WTC11 (cell line): ENCODE measurements around the gene SPDEF. TPM values are rescaled to one million over a fixed set of nuclear protein-coding genes. Genes with fewer than 3 reads are reported as not detected.

ENCODE experiments used
- ATAC-seq: fragments of 200-7000 bp; cut with Tn5 transposase; 2 replicates; pipeline ENCODE4 v1.10.0; 2021; ENCODE audit warnings: mild to moderate bottlenecking, moderate library complexity
- CTCF ChIA-PET: fragments of 300-600 bp; sonication (Branson Sonifier 250); formaldehyde crosslinking; loops from one replicate; lab custom pipeline; 2021; ENCODE audit warnings: antibody characterized with exemption; lab: Charles Lee
- POLR2A ChIA-PET: fragments of 350-600 bp; sonication (Branson Sonifier 250); formaldehyde crosslinking; loops from one replicate; lab custom pipeline; 2021; ENCODE audit warnings: antibody characterized with exemption; lab: Charles Lee
- DNase-seq: peaks from one replicate; pipeline ENCODE4 v3.0.0; 2021; ENCODE audit warnings: low spot score
- H3K27ac Mint-ChIP-seq: 2 replicates; pipeline ENCODE4 v1.8.0; 2021; ENCODE audit warnings: mixed read lengths
- H3K27me3 Mint-ChIP-seq: 2 replicates; pipeline ENCODE4 v1.8.0; 2021; ENCODE audit warnings: low read depth, mild to moderate bottlenecking, moderate library complexity, mixed read lengths
- H3K36me3 Mint-ChIP-seq: 2 replicates; pipeline ENCODE4 v1.8.0; 2021; ENCODE audit warnings: mixed read lengths
- H3K4me1 Mint-ChIP-seq: 2 replicates; pipeline ENCODE4 v1.8.0; 2022; ENCODE audit warnings: mixed read lengths
- H3K4me3 Mint-ChIP-seq: 2 replicates; pipeline ENCODE4 v1.8.0; 2021; ENCODE audit warnings: mild to moderate bottlenecking, moderate library complexity, mixed read lengths
- H3K9me3 Mint-ChIP-seq: 2 replicates; pipeline ENCODE4 v1.8.0; 2021; ENCODE audit warnings: mixed read lengths
- ATF2 ChIP-seq: sonication (generic); formaldehyde crosslinking; IDR thresholded peaks from 2 replicates; pipeline ENCODE4 v1.8.1; 2022; ENCODE audit warnings: low read depth, missing genetic modification reagents, borderline replicate concordance
- E2F1 ChIP-seq: sonication (generic); formaldehyde crosslinking; IDR thresholded peaks from 2 replicates; pipeline ENCODE4 v1.8.0; 2022; ENCODE audit warnings: mild to moderate bottlenecking, missing genetic modification reagents
- GABPB1 ChIP-seq: sonication (generic); formaldehyde crosslinking; IDR thresholded peaks from 2 replicates; pipeline ENCODE4 v1.8.1; 2023; ENCODE audit warnings: mild to moderate bottlenecking, missing genetic modification reagents
- GRHL2 ChIP-seq: fragments of 250-450 bp; sonication (Bioruptor Pico); IDR thresholded peaks from 2 replicates; pipeline ENCODE4 v1.8.0; 2022; ENCODE audit warnings: mild to moderate bottlenecking, moderate library complexity; ENCODE audit not compliant: insufficient replicate concordance, severe bottlenecking
- HMGA2 ChIP-seq: fragments of 250-450 bp; sonication (Bioruptor Pico); IDR thresholded peaks from 2 replicates; pipeline ENCODE4 v1.4.0; 2021; ENCODE audit warnings: mild to moderate bottlenecking, moderate library complexity
- JAZF1 ChIP-seq: fragments of 250-450 bp; sonication (Bioruptor Pico); IDR thresholded peaks from 2 replicates; pipeline ENCODE4 v1.9.0; 2021; ENCODE audit warnings: moderate library complexity, mild to moderate bottlenecking, inconsistent platforms
- JUN ChIP-seq: sonication (generic); formaldehyde crosslinking; IDR thresholded peaks from 2 replicates; pipeline ENCODE4 v1.8.0; 2023; ENCODE audit warnings: mild to moderate bottlenecking, missing genetic modification reagents
- MAX ChIP-seq: sonication (generic); formaldehyde crosslinking; IDR thresholded peaks from 2 replicates; pipeline ENCODE4 v1.8.0; 2022; ENCODE audit warnings: mild to moderate bottlenecking, missing genetic modification reagents
- MXD4 ChIP-seq: fragments of 250-450 bp; sonication (Bioruptor Pico); IDR thresholded peaks from 2 replicates; pipeline ENCODE4 v1.8.0; 2021; ENCODE audit warnings: mild to moderate bottlenecking, moderate library complexity, borderline replicate concordance
- NR1H2 ChIP-seq: sonication (generic); formaldehyde crosslinking; IDR thresholded peaks from 2 replicates; pipeline ENCODE4 v1.9.0; 2021; ENCODE audit warnings: mild to moderate bottlenecking, moderate library complexity, missing genetic modification reagents
- STAT6 ChIP-seq: sonication (generic); formaldehyde crosslinking; conservative IDR thresholded peaks from 2 replicates; pipeline ENCODE4 v1.8.1; 2023; ENCODE audit warnings: mild to moderate bottlenecking, low read depth, missing genetic modification reagents, moderate library complexity
- TP53 ChIP-seq: sonication (generic); formaldehyde crosslinking; IDR thresholded peaks from 2 replicates; pipeline ENCODE4 v1.8.1; 2023; ENCODE audit warnings: mild to moderate bottlenecking, missing genetic modification reagents
- USF2 ChIP-seq: sonication (generic); formaldehyde crosslinking; IDR thresholded peaks from 2 replicates; pipeline ENCODE4 v1.8.1; 2023; ENCODE audit warnings: mild to moderate bottlenecking, missing genetic modification reagents, moderate library complexity
- ZBTB43 ChIP-seq: sonication (generic); formaldehyde crosslinking; IDR thresholded peaks from 2 replicates; pipeline ENCODE4 v1.8.1; 2023; ENCODE audit warnings: mild to moderate bottlenecking, missing genetic modification reagents
- ZNF121 ChIP-seq: sonication (generic); formaldehyde crosslinking; IDR thresholded peaks from 2 replicates; pipeline ENCODE4 v1.8.0; 2023; ENCODE audit warnings: missing genetic modification reagents
- total RNA-seq: library from RNA; stranded (reverse); gene quantifications from 3 replicates; pipeline ENCODE4 v1.2.3, GENCODE V29; 2021

The SPDEF gene
- total RNA-seq, 1 experiment from 2014 or later: 0.72 TPM

- ChIA-PET POLR2A (interaction anchor here (0.6 kb wide), 1 partner anchor 21 kb away, joined by 3 read pairs; no protein-coding TSS in a partner anchor), CTCF (interaction anchor here (0.6 to 1.4 kb wide), 3 partner anchors 28 to 121 kb away, joined by 4 to 5 read pairs (median 5); no protein-coding TSS in a partner anchor)
- H3K27ac Mint-ChIP-seq: peak overlapping the region; percentile 8; the same call in 1 of the 2 replicates
- ATAC-seq (peak; percentile 19; the same call in 1 of the 2 replicates), DNase-seq (no peak)
- no peak overlapping the region for H3K4me3 Mint-ChIP-seq
- TF ChIP-seq NR1H2 (CRISPR knock-in tag): no peak
- no peak for TF ChIP-seq GABPB1 (CRISPR knock-in tag)
- TF ChIP-seq ZBTB43 (CRISPR knock-in tag): no peak
- TF ChIP-seq E2F1 (CRISPR knock-in tag): no peak
- TF ChIP-seq HMGA2 (CRISPR knock-in tag): no peak
- no peak for TF ChIP-seq USF2
- peaks cover 21% of the 10 kb centered on the region for H3K4me1 Mint-ChIP-seq
- no peaks in the 10 kb centered on the region for H3K36me3 Mint-ChIP-seq
- no peaks in the 10 kb centered on the region for H3K9me3 Mint-ChIP-seq
- no peaks in the 10 kb centered on the region for H3K27me3 Mint-ChIP-seq
Observed at GRCh38 chr6:34580707-34581560, 24.8 kb upstream of the SPDEF start.

- POLR2A ChIA-PET: no interaction called here
- no peak for DNase-seq
- H3K36me3 Mint-ChIP-seq: no peaks in the 10 kb centered on the region
- H3K4me3 Mint-ChIP-seq: no peak overlapping the region
- no peak for TF ChIP-seq MXD4 (CRISPR knock-in tag)
- TF ChIP-seq ZNF121 (CRISPR knock-in tag): 0 out of 2 replicates have a peak, but pooled peaks have one; percentile 24
- TF ChIP-seq, all 79 proteins: peak for 1
- ATAC-seq: no peak
- CTCF ChIA-PET: interaction anchor here (0.7 kb wide), 1 partner anchor 273 kb away, joined by 3 read pairs; no protein-coding TSS in a partner anchor
- H3K27me3 Mint-ChIP-seq: no peaks in the 10 kb centered on the region
- peaks cover 25% of the 10 kb centered on the region for H3K4me1 Mint-ChIP-seq
- H3K9me3 Mint-ChIP-seq: no peaks in the 10 kb centered on the region
- H3K27ac Mint-ChIP-seq: peak overlapping the region; percentile 57; the same call in 1 of the 2 replicates
Observed at GRCh38 chr6:34578445-34579262, 22.5 kb upstream of the SPDEF start.

GRCh38 chr6:34576286-34576955, 20.3 kb upstream of the SPDEF start:
- ATAC-seq (no peak), DNase-seq (no peak)
- Mint-ChIP-seq H3K4me1 (peaks cover 24% of the 10 kb centered on the region), H3K4me3 (no peak overlapping the region), H3K36me3 (no peaks in the 10 kb centered on the region), H3K9me3 (no peaks in the 10 kb centered on the region), H3K27ac (peak overlapping the region; percentile 50), H3K27me3 (no peaks in the 10 kb centered on the region; the same call in 1 of the 2 replicates)
- POLR2A ChIA-PET: no interaction called here
- CTCF ChIA-PET: interaction anchor here (1.6 to 2.3 kb wide), 2 partner anchors 10 to 116 kb away, joined by 4 to 15 read pairs; no protein-coding TSS in a partner anchor
- no peak for TF ChIP-seq ATF2 (CRISPR knock-in tag)
- no peak for TF ChIP-seq JAZF1 (CRISPR knock-in tag)
- no peak for TF ChIP-seq STAT6 (CRISPR knock-in tag)
- no peak for TF ChIP-seq JUN (CRISPR knock-in tag)
- TF ChIP-seq MAX (CRISPR knock-in tag): no peak
- no peak for TF ChIP-seq GRHL2 (CRISPR knock-in tag)
- no peak for TF ChIP-seq TP53
